ENCODE results near the gene PARVA. TPM values are rescaled to one million over a fixed set of nuclear protein-coding genes. Genes with fewer than 3 reads are reported as not detected.

PARVA gene
- total and polyA plus RNA-seq, 4 donors: 3.1 to 11.7 (median 11.2) TPM

- TF ChIP-seq HNF4G (IDR thresholded peaks at IDR 0.05) (no peak), HNF4A (conservative IDR thresholded peaks at IDR 0.05) (no peak)
Measured at GRCh38 chr11:12567746-12568460, 190.5 kb downstream of the PARVA start (continued).

DNA sequence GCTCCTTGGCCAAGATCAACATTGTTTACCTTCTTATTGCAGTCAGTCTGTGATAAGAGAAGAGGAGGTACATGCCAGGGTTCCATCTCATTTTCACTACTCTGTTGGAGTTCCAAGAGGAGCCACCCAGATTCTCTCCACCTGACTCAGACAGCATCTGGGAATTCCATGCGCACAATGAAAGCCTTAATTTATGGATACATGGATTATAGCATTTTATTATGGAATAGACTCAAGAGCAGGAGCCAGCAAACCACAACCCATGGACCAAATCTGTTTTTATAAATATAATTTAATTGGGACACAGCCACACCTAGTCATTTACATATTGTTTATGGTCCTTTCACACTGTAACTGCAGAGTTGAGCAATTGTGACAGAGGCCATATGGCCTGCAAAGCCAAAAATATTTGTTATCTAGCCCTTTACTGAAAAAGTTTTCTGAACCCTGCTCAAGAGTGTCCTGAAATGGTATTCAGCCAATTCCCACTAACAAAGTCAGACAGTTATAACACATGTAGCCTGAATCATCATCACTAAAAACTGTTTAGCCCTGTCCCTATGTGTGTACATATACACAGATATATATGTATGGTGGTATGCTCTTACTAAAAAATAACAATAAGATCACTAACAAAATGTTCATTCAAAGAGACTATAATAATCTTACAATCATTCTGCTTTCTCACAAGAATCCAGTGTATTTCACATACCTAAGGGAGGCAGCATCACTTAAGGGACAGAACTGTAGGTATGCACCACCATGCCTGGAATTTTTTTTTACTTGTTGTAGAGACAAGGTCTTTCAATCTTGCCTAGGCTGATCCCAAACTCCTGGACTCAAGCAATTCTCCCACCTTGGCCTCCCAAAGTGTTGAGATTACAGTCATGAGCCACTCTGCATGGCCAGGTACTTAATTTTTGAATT, 192.4 kb downstream of the PARVA start:
- DNase-seq (ENCODE audit: low spot score): no peak
- WGBS: 93% methylated on average over 1 of the region's 1 CpG
- Histone ChIP-seq H3K4me3 (ENCODE audit: low read depth in 1 of 3, low read length in 3 of 3) (no peak overlapping the region), H3K36me3 (ENCODE audit: control insufficient read depth in 4 of 4, insufficient read depth in 3 of 4, low read depth in 1 of 4, low read length in 3 of 4) (no peaks in the 10 kb centered on the region), H3K9ac (ENCODE audit: low read depth in 1 of 2, low read length in 2 of 2) (no peak overlapping the region), H3K9me3 (ENCODE audit: control insufficient read depth in 4 of 4, low read length in 3 of 4) (peaks cover 0 to 2% (median 0%) of the 10 kb centered on the region in 4 donors), H3K27me3 (ENCODE audit: control insufficient read depth in 4 of 4, insufficient read depth in 4 of 4, low read length in 3 of 4) (no peaks in the 10 kb centered on the region), H3K4me1 (ENCODE audit: control insufficient read depth in 4 of 4, insufficient read depth in 4 of 4, low read length in 3 of 4) (no peaks in the 10 kb centered on the region), H3K27ac (ENCODE audit: low read depth in 1 of 2, low read length in 2 of 2) (no peak overlapping the region)
- no peak for TF ChIP-seq RAD21 (IDR thresholded peaks at IDR 0.05)
- no peak for TF ChIP-seq FOXA2 (IDR thresholded peaks at IDR 0.05)
- TF ChIP-seq, protein P1, sequence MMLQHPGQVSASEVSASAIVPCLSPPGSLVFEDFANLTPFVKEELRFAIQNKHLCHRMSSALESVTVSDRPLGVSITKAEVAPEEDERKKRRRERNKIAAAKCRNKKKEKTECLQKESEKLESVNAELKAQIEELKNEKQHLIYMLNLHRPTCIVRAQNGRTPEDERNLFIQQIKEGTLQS (IDR thresholded peaks at IDR 0.05): no peak
- TF ChIP-seq, protein P2, sequence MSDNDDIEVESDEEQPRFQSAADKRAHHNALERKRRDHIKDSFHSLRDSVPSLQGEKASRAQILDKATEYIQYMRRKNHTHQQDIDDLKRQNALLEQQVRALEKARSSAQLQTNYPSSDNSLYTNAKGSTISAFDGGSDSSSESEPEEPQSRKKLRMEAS (IDR thresholded peaks at IDR 0.05): no peak
- TF ChIP-seq HNF4A (conservative IDR thresholded peaks at IDR 0.05): no peak
- no peak for TF ChIP-seq ZBTB33 (IDR thresholded peaks at IDR 0.05)
- TF ChIP-seq SP1 (IDR thresholded peaks at IDR 0.05): no peak

DNA sequence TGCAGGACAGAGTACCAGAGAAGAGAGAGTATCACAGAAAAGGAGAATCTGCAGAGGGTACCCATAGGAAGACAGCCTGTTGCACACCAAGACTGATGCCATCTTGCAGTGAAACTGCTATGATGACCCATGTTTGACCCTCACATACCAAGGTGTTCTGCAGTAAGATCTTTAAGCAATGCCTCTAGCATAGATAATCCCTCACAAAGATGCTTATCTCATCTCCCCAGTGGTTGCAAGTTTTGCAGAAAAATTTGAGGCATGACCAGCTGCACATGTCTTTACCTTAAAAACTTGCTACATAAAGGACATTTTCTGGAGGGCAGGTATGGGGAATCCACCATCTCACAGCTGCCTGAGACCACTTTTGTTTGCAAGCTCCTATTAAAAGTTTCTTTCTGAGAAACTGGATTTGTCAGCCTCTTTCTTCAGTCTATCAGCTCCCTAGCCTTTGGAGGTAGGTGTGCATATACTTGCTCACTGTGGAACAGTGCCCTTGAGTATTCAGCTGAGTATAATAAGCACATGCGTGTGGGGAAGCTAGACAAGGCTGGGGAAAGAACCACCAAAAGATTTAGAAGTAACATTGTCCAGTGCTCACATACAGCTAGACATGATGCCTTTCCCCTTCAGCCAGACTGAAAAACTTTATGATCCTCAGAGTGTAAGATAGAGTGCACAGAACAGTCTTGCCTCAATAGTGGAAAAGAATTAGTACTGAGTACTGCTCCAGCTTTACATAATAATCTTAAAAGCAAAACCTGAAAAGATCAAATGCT, 196.5 kb downstream of the PARVA start:
- no peak for DNase-seq (ENCODE audit: low spot score)
- Histone ChIP-seq H3K27ac (ENCODE audit: low read depth in 1 of 2, low read length in 2 of 2) (no peak overlapping the region), H3K9ac (ENCODE audit: low read depth in 1 of 2, low read length in 2 of 2) (no peak overlapping the region), H3K36me3 (ENCODE audit: control insufficient read depth in 4 of 4, insufficient read depth in 3 of 4, low read depth in 1 of 4, low read length in 3 of 4) (no peaks in the 10 kb centered on the region), H3K9me3 (ENCODE audit: control insufficient read depth in 4 of 4, low read length in 3 of 4) (no peaks in the 10 kb centered on the region), H3K27me3 (ENCODE audit: control insufficient read depth in 4 of 4, insufficient read depth in 4 of 4, low read length in 3 of 4) (no peaks in the 10 kb centered on the region), H3K4me3 (ENCODE audit: low read depth in 1 of 3, low read length in 3 of 3) (no peak overlapping the region), H3K4me1 (ENCODE audit: control insufficient read depth in 4 of 4, insufficient read depth in 4 of 4, low read length in 3 of 4) (no peaks in the 10 kb centered on the region)
- 80% methylated on average over 1 of the region's 1 CpG for WGBS
- TF ChIP-seq RXRA (IDR thresholded peaks at IDR 0.05) (no peak), RAD21 (IDR thresholded peaks at IDR 0.05) (no peak), ZBTB33 (IDR thresholded peaks at IDR 0.05) (no peak), REST (IDR thresholded peaks at IDR 0.05) (no peak), TAF1 (conservative IDR thresholded peaks at IDR 0.05) (no peak), EGR1 (IDR thresholded peaks at IDR 0.05; ENCODE audit: low read depth in 2 of 2) (no peak), GABPA (IDR thresholded peaks at IDR 0.05 in 1 of 2, conservative IDR thresholded peaks at IDR 0.05 in 1 of 2) (no peak), JUND (IDR thresholded peaks at IDR 0.05) (no peak), SP1 (IDR thresholded peaks at IDR 0.05) (no peak), FOXA2 (IDR thresholded peaks at IDR 0.05) (no peak)
- TF ChIP-seq, protein P1 (IDR thresholded peaks at IDR 0.05): no peak
- TF ChIP-seq, protein P3, sequence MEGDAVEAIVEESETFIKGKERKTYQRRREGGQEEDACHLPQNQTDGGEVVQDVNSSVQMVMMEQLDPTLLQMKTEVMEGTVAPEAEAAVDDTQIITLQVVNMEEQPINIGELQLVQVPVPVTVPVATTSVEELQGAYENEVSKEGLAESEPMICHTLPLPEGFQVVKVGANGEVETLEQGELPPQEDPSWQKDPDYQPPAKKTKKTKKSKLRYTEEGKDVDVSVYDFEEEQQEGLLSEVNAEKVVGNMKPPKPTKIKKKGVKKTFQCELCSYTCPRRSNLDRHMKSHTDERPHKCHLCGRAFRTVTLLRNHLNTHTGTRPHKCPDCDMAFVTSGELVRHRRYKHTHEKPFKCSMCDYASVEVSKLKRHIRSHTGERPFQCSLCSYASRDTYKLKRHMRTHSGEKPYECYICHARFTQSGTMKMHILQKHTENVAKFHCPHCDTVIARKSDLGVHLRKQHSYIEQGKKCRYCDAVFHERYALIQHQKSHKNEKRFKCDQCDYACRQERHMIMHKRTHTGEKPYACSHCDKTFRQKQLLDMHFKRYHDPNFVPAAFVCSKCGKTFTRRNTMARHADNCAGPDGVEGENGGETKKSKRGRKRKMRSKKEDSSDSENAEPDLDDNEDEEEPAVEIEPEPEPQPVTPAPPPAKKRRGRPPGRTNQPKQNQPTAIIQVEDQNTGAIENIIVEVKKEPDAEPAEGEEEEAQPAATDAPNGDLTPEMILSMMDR (IDR thresholded peaks at IDR 0.05; ENCODE audit: low read depth, low read length, missing input control): no peak

Measured in liver (tissue), 9 donors.